Neural crest cell (in vitro differentiated cells): ENCODE measurements around the gene CASK. TPM values are rescaled to one million over a fixed set of nuclear protein-coding genes. Genes with fewer than 3 reads are reported as not detected.

Source experiments
- DNase-seq: peaks from one replicate; pipeline ENCODE4 v3.0.0; 2021; ENCODE audit warnings: low read depth, mixed read lengths, low spot score
- H3K27ac Mint-ChIP-seq: one replicate; pipeline ENCODE4 v1.8.0; 2021; ENCODE audit warnings: mild to moderate bottlenecking, mixed read lengths; ENCODE audit not compliant: unreplicated experiment
- H3K27me3 Mint-ChIP-seq: 2 replicates; pipeline ENCODE4 v1.8.0; 2021; ENCODE audit warnings: low read depth, mild to moderate bottlenecking, mixed read lengths
- H3K36me3 Mint-ChIP-seq: 2 replicates; pipeline ENCODE4 v1.8.0; 2021; ENCODE audit warnings: low read depth, mild to moderate bottlenecking, mixed read lengths
- H3K4me1 Mint-ChIP-seq: 2 replicates; pipeline ENCODE4 v1.8.0; 2021; ENCODE audit warnings: mixed read lengths
- H3K4me3 Mint-ChIP-seq: one replicate; pipeline ENCODE4 v1.8.0; 2021; ENCODE audit warnings: mild to moderate bottlenecking, mixed read lengths
- H3K9me3 Mint-ChIP-seq: 2 replicates; pipeline ENCODE4 v1.8.0; 2021; ENCODE audit warnings: mixed read lengths
- CTCF ChIP-seq: fragments of 200-600 bp; sonication (generic); conservative IDR thresholded peaks from 2 replicates; pipeline ENCODE4 v1.5.0; 2021; ENCODE audit warnings: antibody characterized with exemption, mild to moderate bottlenecking
- total RNA-seq: library from RNA; stranded (reverse); gene quantifications from 2 replicates; pipeline ENCODE4 v1.2.1, GENCODE V29; 2021

Gene CASK
- total RNA-seq, 1 donor from 2014 or later, result 57.8 TPM

DNA sequence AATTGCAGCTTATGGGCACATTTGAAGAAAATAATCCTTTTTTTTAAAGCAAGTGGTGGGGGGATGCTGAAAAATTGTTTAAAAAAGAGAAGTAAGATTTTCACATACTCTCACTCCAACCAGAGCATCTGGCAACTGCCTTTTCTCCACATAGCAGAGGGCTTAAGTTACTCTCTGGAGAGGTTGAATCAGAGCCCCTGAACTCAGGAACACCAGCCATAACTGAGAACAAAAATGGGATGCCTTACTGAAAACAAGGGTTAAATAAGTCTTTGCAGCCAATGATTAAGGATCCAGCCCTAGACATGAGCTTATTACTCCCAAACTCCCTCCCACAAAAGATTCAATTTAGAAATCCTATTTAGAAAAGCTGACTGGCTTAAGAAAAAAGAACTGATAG, 27.5 kb downstream of the CASK start:
- no peak overlapping the region for H3K27ac Mint-ChIP-seq
- no peak overlapping the region for H3K4me3 Mint-ChIP-seq
- H3K36me3 Mint-ChIP-seq, result peaks cover 11% of the 10 kb centered on the region
- no peaks in the 10 kb centered on the region for H3K4me1 Mint-ChIP-seq
- DNase-seq, result no peak
- H3K27me3 Mint-ChIP-seq, result no peaks in the 10 kb centered on the region
- TF ChIP-seq CTCF, result no peak
- H3K9me3 Mint-ChIP-seq, result peaks cover 13% of the 10 kb centered on the region

DNA sequence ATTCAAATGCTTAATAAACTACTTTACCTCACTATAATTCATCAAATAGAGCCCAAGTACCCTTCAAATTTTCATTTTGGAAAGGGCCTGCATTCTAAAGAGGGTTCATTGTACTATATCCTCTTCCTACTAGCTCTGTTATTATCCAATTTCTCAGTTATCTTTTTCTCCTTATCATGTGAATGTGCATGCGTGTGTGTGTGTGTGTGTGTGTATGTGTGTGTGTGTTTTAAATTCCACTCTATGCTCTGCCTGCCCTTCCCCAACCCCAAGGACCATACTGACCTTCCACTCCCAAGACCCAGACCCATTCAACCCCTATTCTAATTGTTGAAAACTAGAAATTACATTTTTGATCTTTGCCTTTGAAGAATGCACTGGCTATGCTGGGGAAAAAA, 33.3 kb downstream of the CASK start:
- DNase-seq, result no peak
- Mint-ChIP-seq H3K27ac (no peak overlapping the region), H3K4me1 (no peaks in the 10 kb centered on the region), H3K9me3 (peaks cover 8% of the 10 kb centered on the region), H3K4me3 (no peak overlapping the region), H3K27me3 (no peaks in the 10 kb centered on the region), H3K36me3 (peaks cover 17% of the 10 kb centered on the region)
- no peak for TF ChIP-seq CTCF

DNA sequence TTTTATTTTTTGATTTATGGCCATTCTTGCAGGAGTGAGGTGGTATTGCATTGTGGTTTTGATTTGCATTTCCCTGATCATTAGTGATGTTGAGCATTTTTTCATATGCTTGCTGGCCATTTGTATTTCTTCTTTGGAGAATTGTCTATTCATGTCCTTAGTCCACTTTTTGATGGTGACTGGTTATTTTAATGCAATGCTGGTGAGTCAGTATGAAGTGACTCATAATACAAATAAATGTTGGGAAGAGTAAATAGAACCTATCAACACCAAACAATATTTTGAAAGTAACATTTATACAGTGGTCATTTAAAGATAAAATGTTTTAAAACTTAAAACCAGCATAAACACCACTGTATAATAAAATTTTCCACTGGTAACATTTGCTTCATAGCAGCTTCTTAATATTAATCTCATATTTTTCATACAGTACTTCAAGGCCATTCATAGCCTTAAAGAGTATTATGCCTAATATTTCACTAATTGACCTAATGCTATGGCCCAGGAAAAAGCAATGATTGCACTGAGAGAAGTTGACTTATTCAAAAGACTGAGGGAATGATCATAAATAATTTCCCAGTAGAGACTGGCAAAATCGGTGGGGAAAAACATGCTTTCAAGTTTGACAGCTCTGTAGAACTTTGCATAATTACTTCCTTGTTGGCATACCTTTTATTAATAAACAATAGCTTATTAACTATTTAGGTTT, 33.9 kb downstream of the CASK start:
- Mint-ChIP-seq H3K9me3 (peaks cover 8% of the 10 kb centered on the region), H3K4me1 (no peaks in the 10 kb centered on the region), H3K4me3 (no peak overlapping the region), H3K27ac (no peak overlapping the region), H3K27me3 (no peaks in the 10 kb centered on the region), H3K36me3 (peaks cover 17% of the 10 kb centered on the region)
- no peak for TF ChIP-seq CTCF
- no peak for DNase-seq

- Mint-ChIP-seq H3K4me3 (no peak overlapping the region), H3K27ac (no peak overlapping the region), H3K36me3 (peaks cover 15% of the 10 kb centered on the region), H3K9me3 (peaks cover 8% of the 10 kb centered on the region), H3K27me3 (no peaks in the 10 kb centered on the region), H3K4me1 (no peaks in the 10 kb centered on the region)
- TF ChIP-seq CTCF, result no peak
- DNase-seq, result no peak
Measured at GRCh38 chrX:41887691-41888090, 35.7 kb downstream of the CASK start.

GRCh38 chrX:41885724-41886123, 37.6 kb downstream of the CASK start:
- Mint-ChIP-seq H3K4me1 (no peaks in the 10 kb centered on the region), H3K4me3 (no peak overlapping the region), H3K27ac (no peak overlapping the region), H3K27me3 (no peaks in the 10 kb centered on the region), H3K9me3 (peaks cover 8% of the 10 kb centered on the region), H3K36me3 (peaks cover 14% of the 10 kb centered on the region)
- no peak for DNase-seq
- no peak for TF ChIP-seq CTCF
